Activated naive CD4-positive, alpha-beta T cell treated with anti-CD3 and anti-CD28 coated beads for 36 hours (primary cell): ENCODE results near the gene MKRN3. TPM values are rescaled to one million over a fixed set of nuclear protein-coding genes. Genes with fewer than 3 reads are reported as not detected.

ENCODE experiments used
- CTCF ChIA-PET: fragments of 350-600 bp; sonication (Branson Sonifier 250); formaldehyde crosslinking; loops from one replicate; lab custom pipeline; 2021; ENCODE audit warnings: antibody characterized with exemption; lab: Charles Lee
- DNase-seq: peaks from one replicate; pipeline ENCODE4 v3.0.0-alpha.2; 2020
- H3K27ac Mint-ChIP-seq: one replicate; pipeline ENCODE4 v1.8.0; 2021; ENCODE audit warnings: mild to moderate bottlenecking, mixed read lengths
- H3K27me3 Mint-ChIP-seq: one replicate; pipeline ENCODE4 v1.8.0; 2021; ENCODE audit warnings: low read depth, mixed read lengths
- H3K36me3 Mint-ChIP-seq: one replicate; pipeline ENCODE4 v1.8.0; 2021; ENCODE audit warnings: low read depth, mixed read lengths
- H3K4me1 Mint-ChIP-seq: one replicate; pipeline ENCODE4 v1.8.0; 2021; ENCODE audit warnings: low read depth, mixed read lengths
- H3K4me3 Mint-ChIP-seq: one replicate; pipeline ENCODE4 v1.8.0; 2021; ENCODE audit warnings: mild to moderate bottlenecking, moderate library complexity, mixed read lengths
- H3K9me3 Mint-ChIP-seq: one replicate; pipeline ENCODE4 v1.8.0; 2021; ENCODE audit warnings: mixed read lengths
- intact Hi-C: fragments of 100-400 bp; cut with micrococcal nuclease; formaldehyde crosslinking; loops from one replicate; pipeline ENCODE4 v1.15.1; 2023
- total RNA-seq, 2 experiments: library from RNA; stranded (reverse); gene quantifications; one replicate each; pipeline ENCODE4 v1.2.3, GENCODE V29; 2021

Gene MKRN3
- total RNA-seq, 2 experiments from 2014 or later: 2.5 to 3.2 TPM

GRCh38 chr15:23564821-23565394, 566 bp upstream of the MKRN3 start:
- peaks cover 3% of the 10 kb centered on the region for H3K36me3 Mint-ChIP-seq
- peak overlapping the region; percentile 79 for H3K4me3 Mint-ChIP-seq
- peaks cover 6% of the 10 kb centered on the region for H3K4me1 Mint-ChIP-seq
- CTCF ChIA-PET: no interaction called here
- DNase-seq: no peak
- peak overlapping the region; percentile 92 for H3K27ac Mint-ChIP-seq
- peaks cover 2% of the 10 kb centered on the region for H3K9me3 Mint-ChIP-seq
- H3K27me3 Mint-ChIP-seq: peaks cover 13% of the 10 kb centered on the region
- intact Hi-C loops: loop anchor here (5.0 kb wide), 2 partner anchors 58 to 528 kb away; partner anchors contain the start of gene TUBGCP5

DNA sequence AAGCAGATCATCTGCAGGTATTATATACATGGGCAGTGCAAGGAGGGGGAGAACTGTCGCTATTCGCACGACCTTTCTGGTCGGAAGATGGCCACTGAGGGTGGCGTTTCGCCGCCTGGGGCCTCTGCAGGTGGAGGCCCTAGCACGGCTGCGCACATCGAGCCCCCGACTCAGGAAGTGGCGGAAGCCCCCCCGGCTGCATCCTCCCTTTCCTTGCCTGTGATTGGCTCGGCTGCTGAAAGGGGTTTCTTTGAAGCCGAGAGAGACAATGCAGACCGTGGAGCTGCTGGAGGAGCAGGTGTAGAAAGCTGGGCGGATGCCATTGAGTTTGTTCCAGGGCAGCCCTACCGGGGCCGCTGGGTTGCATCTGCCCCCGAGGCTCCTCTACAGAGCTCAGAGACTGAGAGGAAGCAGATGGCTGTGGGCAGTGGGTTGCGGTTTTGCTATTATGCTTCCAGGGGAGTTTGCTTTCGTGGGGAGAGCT, 639 bp downstream of the MKRN3 start:
- Mint-ChIP-seq H3K4me1 (peaks cover 9% of the 10 kb centered on the region), H3K9me3 (peaks cover 2% of the 10 kb centered on the region), H3K36me3 (peaks cover 5% of the 10 kb centered on the region), H3K4me3 (peak overlapping the region; percentile 79), H3K27me3 (peaks cover 8% of the 10 kb centered on the region), H3K27ac (peak overlapping the region; percentile 92)
- intact Hi-C loops: loop anchor here (5.0 kb wide), 2 partner anchors 59 to 529 kb away; partner anchors contain the start of gene TUBGCP5
- DNase-seq: peak; percentile 52
- CTCF ChIA-PET: interaction anchor here (0.6 kb wide), 1 partner anchor 59 kb away, joined by 3 read pairs; no protein-coding TSS in a partner anchor

DNA sequence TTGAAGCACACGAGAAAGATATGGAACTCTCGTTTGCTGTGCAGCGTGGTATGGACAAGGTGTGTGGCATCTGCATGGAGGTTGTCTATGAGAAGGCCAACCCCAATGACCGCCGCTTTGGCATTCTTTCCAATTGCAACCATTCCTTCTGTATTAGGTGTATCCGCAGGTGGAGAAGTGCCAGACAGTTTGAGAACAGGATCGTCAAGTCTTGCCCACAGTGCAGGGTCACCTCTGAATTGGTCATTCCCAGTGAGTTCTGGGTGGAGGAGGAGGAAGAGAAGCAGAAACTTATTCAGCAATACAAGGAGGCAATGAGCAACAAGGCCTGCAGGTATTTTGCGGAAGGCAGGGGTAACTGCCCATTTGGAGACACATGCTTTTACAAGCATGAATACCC, 1.2 kb downstream of the MKRN3 start:
- intact Hi-C loops: loop anchor here (5.0 kb wide), 2 partner anchors 59 to 529 kb away; partner anchors contain the start of gene TUBGCP5
- H3K27ac Mint-ChIP-seq: peak overlapping the region; percentile 53
- CTCF ChIA-PET: interaction anchor here (0.6 to 0.8 kb wide), 2 partner anchors 15 to 60 kb away, joined by 3 read pairs; no protein-coding TSS in a partner anchor

GRCh38 chr15:23567921-23568320, 2.4 kb downstream of the MKRN3 start:
- CTCF ChIA-PET: no interaction called here
- Mint-ChIP-seq H3K27me3 (peaks cover 6% of the 10 kb centered on the region), H3K4me1 (peaks cover 10% of the 10 kb centered on the region), H3K36me3 (peaks cover 5% of the 10 kb centered on the region), H3K9me3 (peaks cover 2% of the 10 kb centered on the region), H3K27ac (no peak overlapping the region), H3K4me3 (no peak overlapping the region)
- no peak for DNase-seq
- intact Hi-C loops: loop anchor here (5.0 kb wide), 2 partner anchors 61 to 531 kb away; partner anchors contain the start of gene TUBGCP5

More for the DNA sequence above, 1.2 kb downstream of the MKRN3 start:
- peaks cover 5% of the 10 kb centered on the region for H3K36me3 Mint-ChIP-seq
- peak overlapping the region; percentile 79 for H3K4me3 Mint-ChIP-seq
- H3K4me1 Mint-ChIP-seq: peaks cover 9% of the 10 kb centered on the region
- DNase-seq: no peak
- peaks cover 8% of the 10 kb centered on the region for H3K27me3 Mint-ChIP-seq
- H3K9me3 Mint-ChIP-seq: peaks cover 2% of the 10 kb centered on the region

GRCh38 chr15:23569151-23569925, 3.9 kb downstream of the MKRN3 start:
- peaks cover 10% of the 10 kb centered on the region for H3K4me1 Mint-ChIP-seq
- H3K4me3 Mint-ChIP-seq: no peak overlapping the region
- CTCF ChIA-PET: no interaction called here
- peaks cover 2% of the 10 kb centered on the region for H3K9me3 Mint-ChIP-seq
- no peak overlapping the region for H3K27ac Mint-ChIP-seq
- DNase-seq: no peak
- peaks cover 3% of the 10 kb centered on the region for H3K27me3 Mint-ChIP-seq
- intact Hi-C loops: loop anchor here (5.0 kb wide), 2 partner anchors 62 to 532 kb away; partner anchors contain the start of gene TUBGCP5
- peaks cover 5% of the 10 kb centered on the region for H3K36me3 Mint-ChIP-seq

- DNase-seq: no peak
- intact Hi-C loops: loop anchor here (5.0 kb wide), 1 partner anchor 1867 kb away; the partner anchor contains the start of gene UBE3A
- H3K27me3 Mint-ChIP-seq: peaks cover 3% of the 10 kb centered on the region
- H3K9me3 Mint-ChIP-seq: no peaks in the 10 kb centered on the region
- peaks cover 10% of the 10 kb centered on the region for H3K4me1 Mint-ChIP-seq
- CTCF ChIA-PET: interaction anchor here (0.8 kb wide), 1 partner anchor 73 kb away, joined by 4 read pairs; no protein-coding TSS in a partner anchor
- H3K4me3 Mint-ChIP-seq: no peak overlapping the region
- peaks cover 3% of the 10 kb centered on the region for H3K36me3 Mint-ChIP-seq
- no peak overlapping the region for H3K27ac Mint-ChIP-seq
Observed at GRCh38 chr15:23570486-23570885, 5.0 kb downstream of the MKRN3 start.

DNA sequence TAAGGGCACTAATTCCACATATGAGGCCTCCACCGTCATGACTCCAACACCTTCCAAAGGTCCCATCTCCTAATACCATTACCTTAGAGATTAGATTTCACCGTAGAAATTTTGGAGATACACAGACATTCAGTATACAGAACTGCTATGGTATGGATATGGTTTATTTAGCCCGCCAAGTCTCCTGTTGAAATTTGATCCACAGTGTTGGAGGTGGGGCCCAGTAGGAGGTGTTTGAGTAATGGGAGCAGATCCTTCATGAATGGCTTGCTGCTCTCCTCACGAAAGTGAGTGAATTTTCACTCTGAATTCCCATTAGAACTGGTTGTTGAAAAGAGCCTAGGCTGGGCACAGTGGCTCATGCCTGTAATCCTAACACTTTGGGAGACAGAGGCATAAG, 7.4 kb downstream of the MKRN3 start:
- intact Hi-C loops: loop anchor here (5.0 kb wide), 1 partner anchor 1864 kb away; the partner anchor contains the start of gene UBE3A
- H3K36me3 Mint-ChIP-seq: peaks cover 2% of the 10 kb centered on the region
- no peak overlapping the region for H3K4me3 Mint-ChIP-seq
- DNase-seq: no peak
- peaks cover 8% of the 10 kb centered on the region for H3K4me1 Mint-ChIP-seq
- no peak overlapping the region for H3K27ac Mint-ChIP-seq
- no peaks in the 10 kb centered on the region for H3K9me3 Mint-ChIP-seq
- CTCF ChIA-PET: no interaction called here
- peaks cover 3% of the 10 kb centered on the region for H3K27me3 Mint-ChIP-seq

- no peak overlapping the region for H3K4me3 Mint-ChIP-seq
- H3K4me1 Mint-ChIP-seq: peaks cover 4% of the 10 kb centered on the region
- peaks cover 2% of the 10 kb centered on the region for H3K36me3 Mint-ChIP-seq
- H3K27ac Mint-ChIP-seq: no peak overlapping the region
- DNase-seq: no peak
- CTCF ChIA-PET: no interaction called here
- intact Hi-C loops: loop anchor here (5.0 kb wide), 1 partner anchor 1863 kb away; the partner anchor contains the start of gene UBE3A
- no peaks in the 10 kb centered on the region for H3K27me3 Mint-ChIP-seq
- no peaks in the 10 kb centered on the region for H3K9me3 Mint-ChIP-seq
Observed at GRCh38 chr15:23574742-23575141, 9.3 kb downstream of the MKRN3 start.

- H3K36me3 Mint-ChIP-seq: no peaks in the 10 kb centered on the region
- DNase-seq: no peak
- intact Hi-C loops: no loop called here
- no peak overlapping the region for H3K27ac Mint-ChIP-seq
- H3K4me3 Mint-ChIP-seq: no peak overlapping the region
- no peaks in the 10 kb centered on the region for H3K9me3 Mint-ChIP-seq
- H3K27me3 Mint-ChIP-seq: no peaks in the 10 kb centered on the region
- peaks cover 1% of the 10 kb centered on the region for H3K4me1 Mint-ChIP-seq
- CTCF ChIA-PET: interaction anchor here (0.6 kb wide), 1 partner anchor 18 kb away, joined by 3 read pairs; no protein-coding TSS in a partner anchor
Observed at GRCh38 chr15:23576061-23576460, 10.6 kb downstream of the MKRN3 start.

DNA sequence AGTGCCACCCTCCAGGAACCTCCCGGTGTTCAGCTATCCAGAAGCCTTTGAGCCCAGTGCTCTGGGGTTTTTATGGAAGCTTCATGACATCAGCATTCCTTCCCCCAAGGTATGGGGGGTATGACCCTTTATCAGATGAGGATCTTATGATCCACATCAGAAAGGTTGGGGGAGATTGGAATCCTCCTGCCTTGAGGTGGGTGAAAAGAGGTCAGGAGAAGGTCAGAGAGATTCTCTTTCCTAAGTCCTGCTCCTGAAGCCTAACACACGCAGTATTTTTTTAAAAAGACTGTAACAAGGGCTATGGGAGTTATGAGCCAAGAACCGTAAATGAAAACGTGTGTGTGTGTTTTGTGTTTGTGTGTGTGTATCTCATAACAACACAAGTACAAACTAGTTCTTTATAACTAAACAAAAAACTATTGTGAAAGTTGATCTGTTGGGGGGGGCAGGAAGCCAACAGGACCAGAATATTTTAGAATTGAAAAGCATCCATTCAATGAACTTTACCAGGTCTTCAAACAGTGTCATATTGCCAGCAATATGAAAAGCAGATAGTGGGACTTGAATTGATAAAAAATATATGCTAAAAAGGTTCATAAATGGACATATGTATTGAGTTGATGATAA, 13.2 kb downstream of the MKRN3 start:
- Mint-ChIP-seq H3K4me1 (no peaks in the 10 kb centered on the region), H3K27me3 (no peaks in the 10 kb centered on the region), H3K4me3 (no peak overlapping the region), H3K36me3 (no peaks in the 10 kb centered on the region), H3K9me3 (no peaks in the 10 kb centered on the region), H3K27ac (no peak overlapping the region)
- intact Hi-C loops: no loop called here
- CTCF ChIA-PET: no interaction called here
- DNase-seq: no peak

GRCh38 chr15:23588268-23588667, 22.8 kb downstream of the MKRN3 start:
- DNase-seq: no peak
- H3K27me3 Mint-ChIP-seq: peaks cover 2% of the 10 kb centered on the region
- H3K4me3 Mint-ChIP-seq: no peak overlapping the region
- no peaks in the 10 kb centered on the region for H3K36me3 Mint-ChIP-seq
- H3K4me1 Mint-ChIP-seq: no peaks in the 10 kb centered on the region
- CTCF ChIA-PET: no interaction called here
- intact Hi-C loops: no loop called here
- no peak overlapping the region for H3K27ac Mint-ChIP-seq
- H3K9me3 Mint-ChIP-seq: no peaks in the 10 kb centered on the region

DNA sequence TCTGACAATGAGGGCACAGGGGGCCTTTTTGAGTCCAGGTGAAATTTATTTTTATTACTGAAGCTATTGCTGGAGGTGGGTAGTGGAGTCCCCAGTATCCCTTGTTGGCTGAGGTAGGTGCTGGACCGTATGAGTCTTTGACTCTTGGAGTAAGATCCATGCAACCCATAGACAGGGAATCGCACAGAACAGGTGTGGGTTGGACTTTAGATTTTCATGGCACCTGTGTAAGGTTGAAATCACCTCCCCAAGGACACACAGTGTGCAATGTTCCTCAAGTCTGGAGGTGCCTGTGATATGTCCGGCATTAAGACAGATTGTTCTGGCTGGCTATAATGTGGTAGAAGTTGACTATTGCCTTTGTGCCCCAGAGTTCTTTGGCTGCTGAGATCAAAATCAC, 23.5 kb downstream of the MKRN3 start:
- Mint-ChIP-seq H3K9me3 (no peaks in the 10 kb centered on the region), H3K4me1 (no peaks in the 10 kb centered on the region), H3K36me3 (no peaks in the 10 kb centered on the region), H3K27ac (no peak overlapping the region), H3K27me3 (peaks cover 2% of the 10 kb centered on the region), H3K4me3 (no peak overlapping the region)
- intact Hi-C loops: no loop called here
- no peak for DNase-seq
- CTCF ChIA-PET: no interaction called here
